H9 (cell line): ENCODE measurements around the gene MTHFD2. TPM values are rescaled to one million over a fixed set of nuclear protein-coding genes. Genes with fewer than 3 reads are reported as not detected.

Experiments
- DNase-seq: peaks from one replicate; pipeline ENCODE4 v3.0.0-alpha.2; 2017
- H2AFZ ChIP-seq: one replicate; pipeline ENCODE4 v1.6.1; 2013; ENCODE audit warnings: mild to moderate bottlenecking, low read length, control low read depth, moderate library complexity
- H2AK5ac ChIP-seq: 2 replicates; pipeline ENCODE4 v1.6.1; 2013; ENCODE audit warnings: low read length, control low read depth, mixed read lengths; ENCODE audit not compliant: insufficient read length
- H2BK120ac ChIP-seq: one replicate; pipeline ENCODE4 v1.6.1; 2013; ENCODE audit warnings: low read depth, mild to moderate bottlenecking, low read length, control low read depth, inconsistent platforms; ENCODE audit not compliant: poor library complexity, severe bottlenecking
- H2BK12ac ChIP-seq: 2 replicates; pipeline ENCODE4 v1.6.1; 2013; ENCODE audit warnings: low read length, control low read depth, mixed read lengths, low read depth; ENCODE audit not compliant: insufficient read length
- H2BK15ac ChIP-seq: 2 replicates; pipeline ENCODE4 v1.6.1; 2013; ENCODE audit warnings: low read depth, low read length, control low read depth
- H2BK20ac ChIP-seq: one replicate; pipeline ENCODE4 v1.6.1; 2013; ENCODE audit warnings: low read depth, mild to moderate bottlenecking, low read length, control low read depth, inconsistent platforms; ENCODE audit not compliant: poor library complexity, severe bottlenecking
- H2BK5ac ChIP-seq: 2 replicates; pipeline ENCODE4 v1.6.1; 2013; ENCODE audit warnings: low read length, control low read depth, mixed read lengths; ENCODE audit not compliant: insufficient read length
- H3K14ac ChIP-seq: 2 replicates; pipeline ENCODE4 v1.6.1; 2013; ENCODE audit warnings: low read length, control low read depth; ENCODE audit not compliant: insufficient read depth
- H3K18ac ChIP-seq: 2 replicates; pipeline ENCODE4 v1.6.1; 2013; ENCODE audit warnings: low read depth, mild to moderate bottlenecking, mixed read lengths, low read length, control low read depth; ENCODE audit not compliant: insufficient read length
- H3K23ac ChIP-seq: 2 replicates; pipeline ENCODE4 v1.6.1; 2013; ENCODE audit warnings: low read length, control low read depth, mixed read lengths, low read depth; ENCODE audit not compliant: insufficient read length
- H3K23me2 ChIP-seq: 2 replicates; pipeline ENCODE4 v1.6.1; 2013; ENCODE audit warnings: low read depth, mild to moderate bottlenecking, mixed read lengths, low read length, control low read depth; ENCODE audit not compliant: insufficient read length, poor library complexity, severe bottlenecking
- H3K27ac ChIP-seq: 2 replicates; pipeline ENCODE4 v1.5.1; 2013; ENCODE audit warnings: low read length, control low read depth, mixed read lengths, low read depth; ENCODE audit not compliant: insufficient read length
- H3K27me3 ChIP-seq: 2 replicates; pipeline ENCODE4 v1.6.1; 2013; ENCODE audit warnings: low read length, control low read depth, inconsistent platforms; ENCODE audit not compliant: insufficient read depth
- H3K4ac ChIP-seq: 2 replicates; pipeline ENCODE4 v1.6.1; 2013; ENCODE audit warnings: low read depth, mild to moderate bottlenecking, control low read depth, inconsistent platforms, low read length, moderate library complexity
- H3K4me1 ChIP-seq: 2 replicates; pipeline ENCODE4 v1.6.1; 2013; ENCODE audit warnings: low read length, control low read depth, inconsistent platforms; ENCODE audit not compliant: insufficient read depth
- H3K4me2 ChIP-seq: 2 replicates; pipeline ENCODE4 v1.6.1; 2013; ENCODE audit warnings: low read length, control low read depth, mixed read lengths; ENCODE audit not compliant: insufficient read length, insufficient read depth
- H3K56ac ChIP-seq: 2 replicates; pipeline ENCODE4 v1.6.1; 2013; ENCODE audit warnings: low read depth, mild to moderate bottlenecking, mixed read lengths, low read length, control low read depth; ENCODE audit not compliant: insufficient read length
- H3K79me1 ChIP-seq: 2 replicates; pipeline ENCODE4 v1.6.1; 2013; ENCODE audit warnings: low read depth, mild to moderate bottlenecking, moderate library complexity, low read length, control low read depth, inconsistent platforms; ENCODE audit not compliant: insufficient read depth, poor library complexity, severe bottlenecking
- H3K79me2 ChIP-seq: 2 replicates; pipeline ENCODE4 v1.6.1; 2013; ENCODE audit warnings: low read length, control low read depth, inconsistent platforms; ENCODE audit not compliant: insufficient read depth
- H3K9ac ChIP-seq: 2 replicates; pipeline ENCODE4 v1.6.1; 2013; ENCODE audit warnings: low read length, control low read depth, mixed read lengths; ENCODE audit not compliant: insufficient read length; ENCODE audit errors: extremely low read depth
- H3K9me3 ChIP-seq: one replicate; pipeline ENCODE4 v1.6.1; 2013; ENCODE audit warnings: low read depth, low read length, inconsistent platforms; ENCODE audit not compliant: control insufficient read depth
- H3T11ph ChIP-seq: one replicate; pipeline ENCODE4 v1.6.1; 2013; ENCODE audit warnings: mild to moderate bottlenecking, low read length, control low read depth, inconsistent platforms
- H4K20me1 ChIP-seq: one replicate; pipeline ENCODE4 v1.6.1; 2013; ENCODE audit not compliant: control insufficient read depth, insufficient read length, insufficient read depth
- H4K5ac ChIP-seq: 2 replicates; pipeline ENCODE4 v1.6.1; 2013; ENCODE audit warnings: low read depth, mild to moderate bottlenecking, mixed read lengths, low read length, control low read depth; ENCODE audit not compliant: insufficient read length
- H4K8ac ChIP-seq: replicated peaks from 2 replicates; pipeline ENCODE4 v1.6.1; 2013; ENCODE audit warnings: low read length, control low read depth, mixed read lengths, low read depth; ENCODE audit not compliant: insufficient read length
- H4K91ac ChIP-seq: 2 replicates; pipeline ENCODE4 v1.6.1; 2013; ENCODE audit warnings: low read depth, mild to moderate bottlenecking, moderate library complexity, mixed read lengths, low read length, control low read depth; ENCODE audit not compliant: insufficient read length
- H3K27ac Mint-ChIP-seq, 3 experiments: 2 replicates in 2 of 3; 3 replicates in 1 of 3; pipeline ENCODE4 v1.8.0; 2020 to 2021; ENCODE audit warnings: mixed read lengths in 3 of 3, mild to moderate bottlenecking in 1 of 3, moderate library complexity in 1 of 3
- H3K27me3 Mint-ChIP-seq: 2 replicates; pipeline ENCODE4 v1.8.0; 2021; ENCODE audit warnings: low read depth, mild to moderate bottlenecking, moderate library complexity, mixed read lengths
- H3K36me3 Mint-ChIP-seq, 3 experiments: 2 replicates in 2 of 3; 3 replicates in 1 of 3; pipeline ENCODE4 v1.8.0; 2020 to 2021; ENCODE audit warnings: low read depth in 3 of 3, mixed read lengths in 3 of 3; ENCODE audit not compliant: insufficient read depth in 1 of 3
- H3K4me1 Mint-ChIP-seq, 2 experiments: 2 replicates each; pipeline ENCODE4 v1.8.0; 2020; ENCODE audit warnings: mixed read lengths in 2 of 2
- H3K4me3 Mint-ChIP-seq, 2 experiments: 2 replicates in 1 of 2; 3 replicates in 1 of 2; pipeline ENCODE4 v1.8.0; 2020 to 2021; ENCODE audit warnings: mild to moderate bottlenecking in 2 of 2, mixed read lengths in 2 of 2, moderate library complexity in 1 of 2
- H3K9me3 Mint-ChIP-seq, 2 experiments: 2 replicates in 1 of 2; 3 replicates in 1 of 2; pipeline ENCODE4 v1.8.0; 2020; ENCODE audit warnings: mild to moderate bottlenecking in 2 of 2, mixed read lengths in 2 of 2, moderate library complexity in 1 of 2
- WGBS: extraction: QIAGEN DNeasy Blood & Tissue Kit; methylation state at CpG from one replicate; pipeline ENCODE4 v1.1.7; 2013; ENCODE audit warnings: missing lambda C conversion rate, low lambda C conversion rate, mixed read lengths; ENCODE audit not compliant: insufficient read length; ENCODE audit errors: extremely low coverage; 5-methylcytosine and 5-hydroxymethylcytosine counted together
- total RNA-seq: library from RNA; stranded (reverse); gene quantifications from 2 replicates; pipeline ENCODE4 v1.2.1, GENCODE V29; 2021
- TF ChIP-seq, protein P1 (sequence below): fragments of 200-600 bp; sonication (generic); conservative IDR thresholded peaks from 3 replicates; pipeline ENCODE4 v1.8.0; 2021; ENCODE audit warnings: antibody characterized with exemption, mild to moderate bottlenecking

Gene MTHFD2
- total RNA-seq, 1 experiment from 2014 or later: 201 TPM

DNA sequence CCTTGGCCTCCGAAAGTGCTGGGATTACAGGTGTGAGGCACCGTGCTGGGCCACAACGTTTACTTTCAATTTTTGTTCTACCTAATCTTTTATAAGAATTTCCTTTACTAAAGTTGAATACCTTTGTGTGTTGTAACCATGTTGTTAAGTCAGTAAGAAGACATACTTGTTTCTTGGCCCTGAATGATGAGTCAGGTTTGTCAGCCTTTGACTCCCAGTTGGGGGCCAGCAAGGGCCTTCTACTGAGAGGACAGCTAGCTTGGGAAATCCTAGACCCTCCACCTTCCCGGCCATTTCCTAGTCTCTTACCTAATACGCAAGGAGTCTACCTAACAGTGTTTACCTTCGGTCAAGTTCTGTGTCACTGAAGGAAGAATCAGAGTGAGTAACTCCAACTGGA, 22.7 kb downstream of the MTHFD2 start:
- Histone ChIP-seq H4K91ac (no peak overlapping the region), H3K4me1 (no peaks in the 10 kb centered on the region), H2BK15ac (no peak overlapping the region), H2BK5ac (no peak overlapping the region), H3K79me2 (no peaks in the 10 kb centered on the region), H3K23ac (no peak overlapping the region), H3K14ac (no peak overlapping the region), H3K27ac (no peak overlapping the region), H2BK20ac (no peak overlapping the region), H2BK120ac (no peak overlapping the region), H3K56ac (no peak overlapping the region), H2AFZ (no peak overlapping the region), H4K20me1 (no peaks in the 10 kb centered on the region), H3K79me1 (no peaks in the 10 kb centered on the region), H3K4me2 (no peak overlapping the region), H3K18ac (no peak overlapping the region), H3K4ac (no peak overlapping the region), H3K9me3 (no peaks in the 10 kb centered on the region), H3K9ac (no peak overlapping the region), H4K5ac (no peak overlapping the region), H3K27me3 (no peaks in the 10 kb centered on the region), H3K23me2 (no peaks in the 10 kb centered on the region), H3T11ph (no peak overlapping the region), H2AK5ac (no peak overlapping the region), H2BK12ac (no peak overlapping the region), H4K8ac (no peak overlapping the region)
- no peak for DNase-seq
- Mint-ChIP-seq H3K27ac (peak overlapping the region in 2 of 3 experiments; percentile 19 to 58; a peak in 2 of 7 replicates), H3K27me3 (peaks cover 1% of the 10 kb centered on the region), H3K9me3 (no peaks in the 10 kb centered on the region), H3K36me3 (peaks cover 15 to 48% (median 36%) of the 10 kb centered on the region in 3 experiments; a peak in 6 of 7 replicates), H3K4me1 (peaks cover 6 to 9% of the 10 kb centered on the region in 2 experiments; a peak in 2 of 4 replicates), H3K4me3 (no peak overlapping the region)
- no CpG with 5 or more reads among the region's 6 CpGs for WGBS
- TF ChIP-seq, protein P1, sequence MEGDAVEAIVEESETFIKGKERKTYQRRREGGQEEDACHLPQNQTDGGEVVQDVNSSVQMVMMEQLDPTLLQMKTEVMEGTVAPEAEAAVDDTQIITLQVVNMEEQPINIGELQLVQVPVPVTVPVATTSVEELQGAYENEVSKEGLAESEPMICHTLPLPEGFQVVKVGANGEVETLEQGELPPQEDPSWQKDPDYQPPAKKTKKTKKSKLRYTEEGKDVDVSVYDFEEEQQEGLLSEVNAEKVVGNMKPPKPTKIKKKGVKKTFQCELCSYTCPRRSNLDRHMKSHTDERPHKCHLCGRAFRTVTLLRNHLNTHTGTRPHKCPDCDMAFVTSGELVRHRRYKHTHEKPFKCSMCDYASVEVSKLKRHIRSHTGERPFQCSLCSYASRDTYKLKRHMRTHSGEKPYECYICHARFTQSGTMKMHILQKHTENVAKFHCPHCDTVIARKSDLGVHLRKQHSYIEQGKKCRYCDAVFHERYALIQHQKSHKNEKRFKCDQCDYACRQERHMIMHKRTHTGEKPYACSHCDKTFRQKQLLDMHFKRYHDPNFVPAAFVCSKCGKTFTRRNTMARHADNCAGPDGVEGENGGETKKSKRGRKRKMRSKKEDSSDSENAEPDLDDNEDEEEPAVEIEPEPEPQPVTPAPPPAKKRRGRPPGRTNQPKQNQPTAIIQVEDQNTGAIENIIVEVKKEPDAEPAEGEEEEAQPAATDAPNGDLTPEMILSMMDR: no peak
